Esophagus (tissue), 2 donors: ENCODE results near the gene IGF2BP2. TPM values are rescaled to one million over a fixed set of nuclear protein-coding genes. Genes with fewer than 3 reads are reported as not detected.
A peak's percentile ranks its signal among the peaks of the same experiment; 100 is the strongest.

Experiments
- H3K27ac ChIP-seq, 2 donors: one replicate each; pipeline ENCODE4 v1.5.1; 2013; ENCODE audit warnings: low read depth in 2 of 2, mild to moderate bottlenecking in 2 of 2, inconsistent platforms in 1 of 2, low read length in 1 of 2, moderate library complexity in 1 of 2
- H3K27me3 ChIP-seq, 2 donors: one replicate each; pipeline ENCODE4 v1.6.1; 2013; ENCODE audit warnings: low read length in 2 of 2, control low read depth in 1 of 2, mild to moderate bottlenecking in 1 of 2; ENCODE audit not compliant: insufficient read depth in 2 of 2, control insufficient read depth in 1 of 2
- H3K36me3 ChIP-seq, 2 donors: one replicate each; pipeline ENCODE4 v1.6.1; 2013; ENCODE audit warnings: low read length in 1 of 2; ENCODE audit not compliant: control insufficient read depth in 2 of 2, insufficient read depth in 2 of 2
- H3K4me1 ChIP-seq, 2 donors: one replicate each; pipeline ENCODE4 v1.6.1; 2013; ENCODE audit warnings: low read length in 1 of 2; ENCODE audit not compliant: control insufficient read depth in 2 of 2, insufficient read depth in 2 of 2
- H3K4me3 ChIP-seq, 2 donors: one replicate each; pipeline ENCODE4 v1.5.1; 2013; ENCODE audit warnings: low read length in 2 of 2, mild to moderate bottlenecking in 2 of 2, low read depth in 1 of 2, moderate library complexity in 1 of 2
- H3K9me3 ChIP-seq, 2 donors: one replicate each; pipeline ENCODE4 v1.6.1; 2013; ENCODE audit warnings: mild to moderate bottlenecking in 2 of 2, low read depth in 1 of 2, low read length in 1 of 2, moderate library complexity in 1 of 2; ENCODE audit not compliant: control insufficient read depth in 2 of 2, insufficient read depth in 1 of 2
- WGBS, 2 donors: extraction: QIAGEN DNeasy Blood & Tissue Kit; methylation state at CpG; one replicate each; pipeline ENCODE4 v1.1.7; 2013; 5-methylcytosine and 5-hydroxymethylcytosine counted together
- polyA plus RNA-seq, 2 donors: library from polyadenylated mRNA; stranded (reverse); fragments of 200-250 nt; gene quantifications; one replicate each; pipeline ENCODE4 v1.2.3, GENCODE V29; 2013
- donor health status: healthy with polysubstance abuse.
- donor health status: Bipolar disorder and iron deficiency.

Gene IGF2BP2
- polyA plus RNA-seq, 2 donors, result 0.62 to 0.86 TPM

DNA sequence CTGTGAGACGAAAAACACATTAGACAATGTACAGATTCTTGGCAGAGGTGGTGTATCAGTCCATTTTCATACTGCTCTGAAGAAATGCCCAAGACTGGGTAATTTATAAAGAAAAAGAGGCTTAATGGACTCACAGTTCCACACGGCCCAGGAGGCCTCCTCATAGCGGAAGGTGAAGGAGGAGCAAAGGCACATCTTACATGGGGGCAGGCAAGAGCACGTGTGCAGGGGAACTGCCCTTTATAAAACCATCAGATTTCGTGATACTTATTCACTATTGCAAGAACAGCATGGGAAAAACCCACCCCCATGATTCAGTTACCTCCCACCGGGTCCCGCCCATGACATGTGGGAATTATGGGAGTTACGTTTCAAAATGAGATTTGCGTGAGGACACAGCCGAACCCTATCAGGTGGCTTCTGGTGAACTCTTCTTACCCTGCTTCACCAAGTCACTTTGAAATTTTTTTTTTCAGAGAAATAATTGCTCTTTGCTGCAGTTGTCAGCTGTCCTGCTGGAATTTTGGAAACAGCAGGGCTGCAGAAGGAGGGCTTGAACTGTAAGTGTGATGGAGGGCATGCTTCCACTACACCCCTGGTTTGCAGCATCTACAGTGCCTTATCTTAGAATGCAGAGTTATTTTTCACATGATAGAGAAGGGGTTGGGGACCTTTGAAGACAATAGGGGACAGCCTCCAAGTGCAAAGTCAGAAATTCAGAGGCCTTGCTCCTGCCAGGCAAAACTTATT, 2.9 kb upstream of the IGF2BP2 start:
- WGBS, 2 donors, result 93 to 94% methylated on average over 10 of the region's 10 CpGs

DNA sequence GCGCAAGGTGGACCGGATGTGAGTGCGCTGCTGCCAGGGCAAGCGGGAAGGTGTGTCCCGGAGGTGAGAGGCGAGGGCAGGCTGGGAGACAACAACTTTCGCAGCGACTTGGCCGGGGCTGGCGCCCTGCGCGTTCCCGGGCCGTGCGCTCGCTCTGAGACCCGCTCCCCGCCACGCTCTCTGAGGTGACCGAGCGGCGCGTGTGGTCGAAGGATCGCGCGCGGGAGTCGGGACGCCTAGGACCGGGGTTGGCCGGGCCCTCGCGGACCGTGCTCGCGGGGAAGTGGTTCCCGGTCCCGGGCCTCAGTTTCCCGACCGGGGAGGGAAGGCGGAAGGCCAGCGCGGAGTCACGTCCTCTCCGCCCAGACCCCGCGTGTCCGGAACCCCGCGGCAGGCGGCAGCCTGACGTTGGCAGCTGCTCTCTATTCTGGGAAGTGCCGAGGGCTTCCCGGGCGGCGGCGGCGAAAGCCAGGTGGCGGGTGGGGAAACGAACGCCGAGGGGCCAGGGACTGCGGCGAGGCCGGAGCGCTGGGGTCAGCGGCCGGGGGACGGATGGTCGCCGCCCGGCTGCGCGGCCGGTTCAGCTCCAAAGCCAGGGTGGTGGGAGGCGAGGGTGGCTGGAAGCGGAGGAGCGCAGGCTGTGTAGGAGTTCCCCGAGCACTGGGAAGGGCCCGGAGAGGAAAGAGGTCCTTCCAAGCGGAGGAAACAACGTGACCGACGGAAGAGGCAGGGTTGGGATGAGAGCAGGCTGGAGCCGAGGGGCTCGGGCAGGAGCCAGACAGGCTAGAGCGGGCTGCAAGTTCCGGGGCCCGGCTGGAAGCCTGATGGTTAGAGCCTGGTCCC, 1.0 kb upstream of the IGF2BP2 start:
- Histone ChIP-seq H3K27me3 (peaks cover 0 to 24% of the 10 kb centered on the region in 2 donors), H3K27ac (peak overlapping the region; percentile 34 to 42), H3K36me3 (no peaks in the 10 kb centered on the region), H3K9me3 (no peaks in the 10 kb centered on the region), H3K4me3 (peak overlapping the region; percentile 64 to 66), H3K4me1 (peaks cover 0 to 2% of the 10 kb centered on the region in 2 donors)
- WGBS, 2 donors, result 3% methylated on average over 86 to 90 of the region's 90 CpGs

More for the DNA sequence above, 2.9 kb upstream of the IGF2BP2 start:
- H3K4me1 ChIP-seq, result peaks cover 0 to 2% of the 10 kb centered on the region in 2 donors
- no peaks in the 10 kb centered on the region for H3K9me3 ChIP-seq
- H3K27ac ChIP-seq, result no peak overlapping the region
- no peaks in the 10 kb centered on the region for H3K36me3 ChIP-seq
- peaks cover 0 to 20% of the 10 kb centered on the region in 2 donors for H3K27me3 ChIP-seq
- H3K4me3 ChIP-seq, result no peak overlapping the region

DNA sequence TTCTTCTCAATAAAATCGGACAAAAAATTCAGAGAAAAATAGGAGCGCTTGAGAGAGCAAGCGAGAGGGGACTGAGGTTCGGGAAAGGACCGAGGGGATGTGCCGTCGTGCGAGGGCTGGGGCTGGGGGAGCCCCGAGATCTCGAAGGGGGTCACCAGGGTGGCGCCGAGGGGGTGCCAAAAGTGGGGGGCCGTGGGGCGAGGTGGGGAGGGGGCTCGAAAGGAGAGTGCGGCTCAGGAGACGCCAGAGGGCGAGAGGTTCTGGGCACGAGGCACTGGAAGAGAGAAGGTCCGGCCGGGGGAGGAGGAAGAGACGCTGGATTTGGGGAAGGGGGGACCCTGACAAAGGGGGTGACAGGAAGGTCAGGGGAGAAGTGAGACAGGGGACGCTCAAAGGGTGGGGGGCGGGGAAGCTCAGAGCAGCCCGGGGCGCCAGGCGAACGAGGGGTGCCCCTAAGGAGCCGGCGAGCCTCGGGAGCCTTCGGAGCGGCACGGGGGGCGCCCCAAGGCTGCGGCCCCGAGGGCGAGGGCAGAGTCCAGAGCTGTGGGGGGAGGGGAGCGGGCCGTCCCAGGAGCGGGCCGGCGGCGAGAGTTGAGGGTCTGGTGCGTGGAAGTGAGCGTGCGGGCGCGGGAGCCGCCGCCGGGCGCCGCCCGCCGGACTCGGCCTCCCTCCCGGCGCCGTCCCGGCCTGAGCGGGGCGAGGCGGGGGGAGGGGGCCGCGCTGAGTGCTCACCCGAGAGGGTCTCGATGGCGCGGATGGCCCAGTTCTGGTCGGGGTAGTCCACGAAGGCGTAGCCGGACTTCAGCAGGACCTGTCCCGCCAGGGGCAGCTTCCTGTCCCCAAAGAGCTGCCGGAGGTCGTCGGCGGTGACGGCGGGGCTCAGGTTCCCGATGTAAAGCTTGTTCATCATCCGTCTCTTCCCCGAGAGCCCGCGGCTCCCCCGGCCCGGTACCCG, 514 bp downstream of the IGF2BP2 start:
- Histone ChIP-seq H3K27ac (peak overlapping the region; percentile 26 to 30), H3K36me3 (no peaks in the 10 kb centered on the region), H3K4me1 (peaks cover 0 to 2% of the 10 kb centered on the region in 2 donors), H3K27me3 (peaks cover 0 to 25% of the 10 kb centered on the region in 2 donors), H3K9me3 (no peaks in the 10 kb centered on the region), H3K4me3 (peak overlapping the region; percentile 64 to 66)
- WGBS, 2 donors, result 1% methylated on average over 50 to 89 of the region's 89 CpGs

DNA sequence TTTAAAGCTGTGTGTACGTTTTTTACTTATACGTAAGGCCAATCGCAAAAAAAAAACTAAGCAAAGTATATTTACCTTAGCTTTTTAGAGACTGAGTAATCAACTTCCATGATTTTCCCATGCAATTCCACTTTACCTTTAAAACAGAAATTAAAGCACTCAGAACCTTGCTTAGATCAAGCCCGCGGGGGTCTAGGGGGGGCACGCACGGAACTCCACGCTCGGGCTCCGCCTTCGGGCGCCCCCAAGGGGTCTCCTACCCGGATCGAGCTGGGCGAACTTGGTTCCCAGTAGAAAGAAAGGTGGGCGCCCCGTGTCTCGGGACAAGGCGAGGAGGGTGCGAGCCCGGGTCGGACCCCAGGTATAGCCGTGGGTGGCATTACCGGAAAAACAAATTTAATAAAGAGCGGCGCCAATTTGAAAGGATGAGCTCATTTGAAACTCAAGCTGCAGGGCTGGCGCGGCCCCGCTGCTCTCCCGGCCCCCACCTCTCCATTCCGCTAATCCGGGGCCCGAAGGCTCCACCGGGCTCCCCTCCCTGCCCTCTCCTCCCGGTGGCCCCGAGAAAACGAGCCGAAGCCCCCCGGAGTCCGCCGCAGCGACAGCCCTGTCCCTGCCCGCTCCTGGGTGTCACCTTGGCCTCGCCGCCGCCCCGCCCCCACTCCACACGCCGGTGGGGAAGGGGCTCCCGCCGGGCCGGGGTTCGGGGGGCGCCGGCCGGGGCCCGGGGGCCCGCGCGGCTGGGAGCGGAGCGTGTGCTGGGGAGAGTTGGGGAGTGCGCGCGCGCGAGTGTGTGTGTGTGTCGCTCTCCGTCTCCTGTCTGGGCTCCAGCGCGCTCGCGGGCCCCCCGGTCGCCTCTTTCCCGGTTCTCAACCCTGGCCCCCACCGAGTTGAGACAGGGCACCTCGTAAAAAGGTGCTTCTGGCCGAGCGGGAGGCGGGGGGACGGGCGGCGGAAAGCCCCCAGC, 1.5 kb downstream of the IGF2BP2 start:
- peaks cover 0 to 25% of the 10 kb centered on the region in 2 donors for H3K27me3 ChIP-seq

DNA sequence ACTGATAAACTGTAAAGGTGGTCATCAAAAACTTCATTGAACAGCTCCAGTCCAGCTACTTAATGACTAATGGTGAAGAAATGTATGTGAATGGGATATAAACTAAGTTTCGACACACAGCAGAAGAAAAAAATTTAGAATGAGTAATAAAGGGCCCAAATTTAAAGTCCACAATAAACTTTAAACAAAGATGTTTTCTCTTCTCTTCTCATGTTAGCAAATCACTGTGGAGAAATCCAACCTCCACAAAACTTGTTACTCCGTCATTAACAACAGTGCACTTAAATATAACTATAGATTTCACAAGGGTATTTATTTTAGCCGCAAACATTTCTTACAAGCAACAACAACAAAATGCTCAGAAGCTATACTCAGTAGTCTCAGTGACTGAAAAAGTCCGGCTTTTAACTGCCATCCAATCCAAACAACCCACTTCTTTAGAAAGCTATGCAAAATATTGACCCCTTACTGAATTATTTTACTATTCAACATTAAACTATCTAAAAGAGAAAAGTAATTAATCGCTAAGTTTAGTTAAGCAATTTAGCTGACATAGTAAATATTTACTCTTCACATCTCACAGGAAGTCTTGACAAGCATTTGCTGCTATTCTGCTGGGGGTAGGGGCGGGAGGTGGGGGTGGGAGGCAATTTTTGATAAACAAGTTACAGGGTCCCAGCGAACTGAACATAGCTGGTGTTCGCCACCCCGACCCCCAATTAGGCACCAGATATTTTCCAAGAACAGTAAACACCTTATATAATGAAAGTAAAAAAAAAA, 2.4 kb downstream of the IGF2BP2 start:
- no peak overlapping the region for H3K27ac ChIP-seq
- 27 to 41% methylated on average over 9 of the region's 9 CpGs for WGBS, 2 donors
- H3K4me1 ChIP-seq, result peaks cover 0 to 2% of the 10 kb centered on the region in 2 donors
- peaks cover 0 to 25% of the 10 kb centered on the region in 2 donors for H3K27me3 ChIP-seq
- H3K36me3 ChIP-seq, result no peaks in the 10 kb centered on the region
- H3K4me3 ChIP-seq, result no peak overlapping the region
- no peaks in the 10 kb centered on the region for H3K9me3 ChIP-seq

More for the DNA sequence above, 1.5 kb downstream of the IGF2BP2 start:
- no peaks in the 10 kb centered on the region for H3K36me3 ChIP-seq
- H3K27ac ChIP-seq, result no peak overlapping the region
- 1% methylated on average over 62 to 84 of the region's 84 CpGs for WGBS, 2 donors
- H3K4me3 ChIP-seq, result peak overlapping the region; percentile 64 to 66
- H3K4me1 ChIP-seq, result peaks cover 0 to 2% of the 10 kb centered on the region in 2 donors
- H3K9me3 ChIP-seq, result no peaks in the 10 kb centered on the region

DNA sequence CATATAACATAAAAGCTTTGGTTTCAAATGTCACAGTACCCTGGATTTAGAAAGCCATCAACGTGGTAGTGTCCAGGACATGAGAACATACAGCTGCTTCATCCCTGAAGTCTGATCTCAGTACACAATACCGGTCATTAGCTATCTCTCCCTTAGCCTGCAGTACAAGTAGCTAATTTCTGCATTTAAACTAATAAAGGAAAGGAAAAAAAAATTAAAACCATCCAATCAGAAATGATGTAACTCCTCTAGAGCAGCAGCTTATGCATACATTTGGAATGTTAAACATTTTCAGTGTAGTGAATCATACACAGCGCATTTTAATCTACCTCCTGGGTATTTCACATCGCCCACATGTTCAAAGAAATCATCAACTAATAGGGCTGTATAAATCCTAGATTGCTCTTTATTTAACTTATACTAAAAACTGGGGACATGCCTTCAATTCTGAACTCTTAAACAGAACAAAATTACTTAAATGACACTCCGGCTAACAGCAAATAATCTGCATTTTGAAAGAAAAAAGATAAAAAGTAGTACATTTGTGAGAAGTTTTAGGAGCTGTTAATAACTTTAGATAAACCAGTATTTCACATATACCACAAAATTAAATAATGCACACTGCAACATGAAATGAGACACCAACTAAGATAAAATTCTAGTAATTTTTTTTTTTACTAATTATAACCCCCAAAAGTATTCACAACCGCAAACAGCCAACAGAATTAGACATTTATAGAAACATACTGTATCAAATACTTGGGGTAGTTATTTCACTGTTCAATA, 3.7 kb downstream of the IGF2BP2 start:
- no peak overlapping the region for H3K4me3 ChIP-seq
- no peaks in the 10 kb centered on the region for H3K36me3 ChIP-seq
- 65 to 69% methylated on average over 6 of the region's 6 CpGs for WGBS, 2 donors
- peaks cover 0 to 2% of the 10 kb centered on the region in 2 donors for H3K4me1 ChIP-seq
- H3K9me3 ChIP-seq, result no peaks in the 10 kb centered on the region
- H3K27ac ChIP-seq, result no peak overlapping the region
- peaks cover 0 to 20% of the 10 kb centered on the region in 2 donors for H3K27me3 ChIP-seq

DNA sequence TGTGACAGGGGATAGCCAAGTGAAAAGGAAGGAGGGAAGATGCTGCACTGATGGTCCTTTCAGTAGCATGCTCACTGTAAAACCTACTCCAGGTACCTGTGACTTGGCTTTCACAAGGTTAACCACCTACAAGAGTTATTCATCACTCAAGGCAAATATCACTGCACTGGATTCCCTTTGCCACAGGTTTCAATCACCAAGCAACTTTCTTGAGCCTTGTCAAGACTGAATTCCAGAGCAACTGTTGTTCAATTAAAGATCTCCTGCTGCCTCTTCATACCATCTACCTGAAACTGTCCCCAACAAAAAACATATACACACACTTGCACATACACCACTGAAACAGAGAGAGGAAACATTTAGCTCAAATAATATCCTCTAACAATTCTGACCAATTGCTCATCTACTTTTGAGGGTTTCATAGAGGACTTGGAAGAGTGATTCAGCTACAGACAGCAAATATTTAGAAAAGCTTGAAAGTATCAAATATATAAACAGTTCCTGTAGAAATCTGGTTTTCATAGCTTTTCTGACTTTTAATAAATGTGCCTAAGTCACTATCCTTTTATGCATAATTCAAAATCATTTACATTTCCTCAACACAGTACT, 6.5 kb downstream of the IGF2BP2 start:
- no peak overlapping the region for H3K4me3 ChIP-seq
- no peaks in the 10 kb centered on the region for H3K36me3 ChIP-seq
- H3K9me3 ChIP-seq, result no peaks in the 10 kb centered on the region
- H3K27me3 ChIP-seq, result peaks cover 0 to 13% of the 10 kb centered on the region in 2 donors
- H3K27ac ChIP-seq, result no peak overlapping the region
- H3K4me1 ChIP-seq, result peaks cover 2% of the 10 kb centered on the region in 2 donors
